Camera-type eye (tissue), 1 donor: ENCODE measurements around the gene PHIP. TPM values are rescaled to one million over a fixed set of nuclear protein-coding genes. Genes with fewer than 3 reads are reported as not detected.

Experiments
- total RNA-seq: library from RNA; depleted of rRNA; stranded (reverse); fragments of >200 nt; gene quantifications from one replicate; pipeline ENCODE4 v1.2.3, GENCODE V29; 2014

The PHIP gene
- total RNA-seq, result 135 TPM

GRCh38 chr6:79078075-79078969, at the start of gene PHIP:
Gene PHIP, minus strand, starts transcription at chr6:79078254. Its CDS starts 186 bp downstream, at chr6:79078068.

Other genes with a start within 250 kb of the PHIP start
- 26.4 TPM for gene IRAK1BP1, start 210.7 kb downstream of the PHIP start, total RNA-seq
- 112 TPM for gene HMGN3, start 156.4 kb upstream of the PHIP start, total RNA-seq